IPS-11a (cell line): Measurements from ENCODE around the gene RRP8.

ENCODE experiments used
- H3K4me3 ChIP-seq: one replicate; pipeline ENCODE4 v1.5.1; 2013; ENCODE audit warnings: low read depth, low read length, control low read depth

The RRP8 gene

GRCh38 chr11:6633422-6634408 lies 30.3 kb upstream of the RRP8 start:
- H3K4me3 ChIP-seq = no peak overlapping the region

GRCh38 chr11:6632116-6633073 lies 29.0 kb upstream of the RRP8 start:
- H3K4me3 ChIP-seq = no peak overlapping the region

- no peak overlapping the region for H3K4me3 ChIP-seq
Measured at GRCh38 chr11:6631361-6631890, 28.0 kb upstream of the RRP8 start.

- peak overlapping the region; percentile 43 for H3K4me3 ChIP-seq
Measured at GRCh38 chr11:6630632-6631291, 27.3 kb upstream of the RRP8 start.

GRCh38 chr11:6629892-6630631 lies 26.6 kb upstream of the RRP8 start:
- H3K4me3 ChIP-seq = peak overlapping the region; percentile 43

GRCh38 chr11:6629573-6629891 lies 26.1 kb upstream of the RRP8 start:
- H3K4me3 ChIP-seq = no peak overlapping the region

- no peak overlapping the region for H3K4me3 ChIP-seq
Measured at GRCh38 chr11:6628526-6628925, 25.1 kb upstream of the RRP8 start.

- H3K4me3 ChIP-seq = no peak overlapping the region
Measured at GRCh38 chr11:6627762-6628241, 24.4 kb upstream of the RRP8 start.

- H3K4me3 ChIP-seq = no peak overlapping the region
Measured at GRCh38 chr11:6626971-6627761, 23.8 kb upstream of the RRP8 start.

- no peak overlapping the region for H3K4me3 ChIP-seq
Measured at GRCh38 chr11:6625832-6626420, 22.5 kb upstream of the RRP8 start.

- H3K4me3 ChIP-seq = no peak overlapping the region
Measured at GRCh38 chr11:6625156-6625831, 21.9 kb upstream of the RRP8 start.

- no peak overlapping the region for H3K4me3 ChIP-seq
Measured at GRCh38 chr11:6623391-6624363, 20.3 kb upstream of the RRP8 start.

GRCh38 chr11:6622261-6623171 lies 19.1 kb upstream of the RRP8 start:
- no peak overlapping the region for H3K4me3 ChIP-seq

GRCh38 chr11:6621711-6622211 lies 18.3 kb upstream of the RRP8 start:
- no peak overlapping the region for H3K4me3 ChIP-seq

- H3K4me3 ChIP-seq = no peak overlapping the region
Measured at GRCh38 chr11:6620636-6621035, 17.2 kb upstream of the RRP8 start.
